ENCODE results near the gene COL12A1. TPM values are rescaled to one million over a fixed set of nuclear protein-coding genes. Genes with fewer than 3 reads are reported as not detected.

Gene COL12A1
- total and polyA plus RNA-seq, 2 donors (not counting 3 experiments of a cell fraction or from before 2014, with no cell fraction given), result 48.5 to 89.1 TPM

GRCh38 chr6:75070244-75070643, 135.6 kb downstream of the COL12A1 start:
- Histone ChIP-seq H3K79me2 (ENCODE audit: control insufficient read depth, insufficient read depth, low read length) (no peaks in the 10 kb centered on the region), H3K9me1 (replicated peaks; ENCODE audit: control insufficient read depth, extremely low read depth, insufficient read depth, low read length) (no peaks in the 10 kb centered on the region), H3K4me3 (replicated peaks in 1 of 3; ENCODE audit: insufficient read depth in 1 of 3, low read depth in 1 of 3, low read length in 3 of 3) (no peak overlapping the region), H2AFZ (ENCODE audit: low read depth, low read length) (no peak overlapping the region), H3K4me2 (ENCODE audit: insufficient read depth, low read length) (no peak overlapping the region), H3K9ac (replicated peaks; ENCODE audit: extremely low read depth, insufficient read depth, low read length) (no peak overlapping the region), H3K27ac (ENCODE audit: insufficient read depth, low read depth, low read length) (no peak overlapping the region), H3K27me3 (ENCODE audit: control insufficient read depth in 2 of 2, insufficient read depth in 2 of 2, low read length in 2 of 2) (no peaks in the 10 kb centered on the region), H4K20me1 (replicated peaks; ENCODE audit: control insufficient read depth, extremely low read depth, insufficient read depth, low read length) (no peaks in the 10 kb centered on the region), H3K4me1 (ENCODE audit: control insufficient read depth, extremely low read depth, insufficient read depth, low read length) (no peaks in the 10 kb centered on the region), H3K9me3 (replicated peaks; ENCODE audit: control insufficient read depth, insufficient read depth, low read length) (no peaks in the 10 kb centered on the region), H3K36me3 (ENCODE audit: control insufficient read depth in 2 of 2, extremely low read depth in 1 of 2, insufficient read depth in 2 of 2, low read length in 2 of 2) (no peaks in the 10 kb centered on the region)
- POLR2A ChIA-PET, result no interaction called here
- FAIRE-seq (no peak), DNase-seq (ENCODE audit: low read depth, low spot score) (no peak)
- no TSS peak for BruUV-seq (replicated peaks)
- TF ChIP-seq JUN (IDR thresholded peaks at IDR 0.05; ENCODE audit: borderline replicate concordance, insufficient read depth, insufficient read length, low read depth) (no peak), GATA2 (IDR thresholded peaks at IDR 0.05; ENCODE audit: insufficient read depth, insufficient read length, low read depth, low read length) (no peak), POLR2A (IDR thresholded peaks at IDR 0.05; ENCODE audit: low read depth, low read length) (no peak), FOS (IDR thresholded peaks at IDR 0.05; ENCODE audit: borderline replicate concordance, insufficient read depth, low read length) (no peak), EZH2 (IDR thresholded peaks at IDR 0.05; ENCODE audit: borderline replicate concordance, low read depth, low read length, severe bottlenecking) (no peak), POLR2AphosphoS5 (IDR thresholded peaks at IDR 0.05; ENCODE audit: insufficient read depth, low read depth, low read length) (no peak), MYC (IDR thresholded peaks at IDR 0.05; ENCODE audit: low read depth, low read length) (no peak)
- TF ChIP-seq, protein P1, sequence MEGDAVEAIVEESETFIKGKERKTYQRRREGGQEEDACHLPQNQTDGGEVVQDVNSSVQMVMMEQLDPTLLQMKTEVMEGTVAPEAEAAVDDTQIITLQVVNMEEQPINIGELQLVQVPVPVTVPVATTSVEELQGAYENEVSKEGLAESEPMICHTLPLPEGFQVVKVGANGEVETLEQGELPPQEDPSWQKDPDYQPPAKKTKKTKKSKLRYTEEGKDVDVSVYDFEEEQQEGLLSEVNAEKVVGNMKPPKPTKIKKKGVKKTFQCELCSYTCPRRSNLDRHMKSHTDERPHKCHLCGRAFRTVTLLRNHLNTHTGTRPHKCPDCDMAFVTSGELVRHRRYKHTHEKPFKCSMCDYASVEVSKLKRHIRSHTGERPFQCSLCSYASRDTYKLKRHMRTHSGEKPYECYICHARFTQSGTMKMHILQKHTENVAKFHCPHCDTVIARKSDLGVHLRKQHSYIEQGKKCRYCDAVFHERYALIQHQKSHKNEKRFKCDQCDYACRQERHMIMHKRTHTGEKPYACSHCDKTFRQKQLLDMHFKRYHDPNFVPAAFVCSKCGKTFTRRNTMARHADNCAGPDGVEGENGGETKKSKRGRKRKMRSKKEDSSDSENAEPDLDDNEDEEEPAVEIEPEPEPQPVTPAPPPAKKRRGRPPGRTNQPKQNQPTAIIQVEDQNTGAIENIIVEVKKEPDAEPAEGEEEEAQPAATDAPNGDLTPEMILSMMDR (IDR thresholded peaks at IDR 0.05; ENCODE audit: extremely low read depth in 1 of 2, insufficient read depth in 1 of 2, low read depth in 1 of 2, low read length in 2 of 2), result no peak
- TF ChIP-seq, protein P2, sequence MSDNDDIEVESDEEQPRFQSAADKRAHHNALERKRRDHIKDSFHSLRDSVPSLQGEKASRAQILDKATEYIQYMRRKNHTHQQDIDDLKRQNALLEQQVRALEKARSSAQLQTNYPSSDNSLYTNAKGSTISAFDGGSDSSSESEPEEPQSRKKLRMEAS (IDR thresholded peaks at IDR 0.05; ENCODE audit: insufficient read depth, insufficient read length), result no peak
- CTCF ChIA-PET, result interaction anchor here (1.5 to 1.8 kb wide), 2 partner anchors 8 to 134 kb away, joined by 3 to 6 read pairs; no protein-coding TSS in a partner anchor
- intact Hi-C loops (cut with micrococcal nuclease) (no loop called here), dilution Hi-C loops (cut with MboI; ENCODE audit: extremely low pct_ligation_motif_present, low sequenced_read_pairs) (no loop called here)

All from endothelial cell of umbilical vein (primary cell).